Right atrium auricular region (tissue), 2 donors: Measurements from ENCODE around the gene GDI2. TPM values are rescaled to one million over a fixed set of nuclear protein-coding genes. Genes with fewer than 3 reads are reported as not detected.
A peak's percentile ranks its signal among the peaks of the same experiment; 100 is the strongest.

Experiments
- DNase-seq: peaks from one replicate; pipeline ENCODE4 v3.0.0-alpha.2; 2019; ENCODE audit warnings: low spot score
- H3K27ac ChIP-seq, 2 donors: fragments of 200-600 bp; sonication (generic); 1 replicate in 1 of 2; 2 replicates in 1 of 2; pipeline ENCODE4 v1.5.1; 2016 to 2019
- H3K27me3 ChIP-seq, 2 donors: fragments of 200-600 bp; sonication (generic); one replicate each; pipeline versions ENCODE4 v1.5.1 to v1.6.0; 2017 to 2019
- H3K36me3 ChIP-seq: fragments of 200-600 bp; sonication (generic); one replicate; pipeline ENCODE4 v1.5.1; 2016
- H3K4me1 ChIP-seq, 2 donors: fragments of 200-600 bp; sonication (generic); one replicate each; pipeline versions ENCODE4 v1.5.1 to v1.6.0; 2017 to 2019
- H3K4me3 ChIP-seq, 2 donors: fragments of 200-600 bp; sonication (generic); 1 replicate in 1 of 2; 2 replicates in 1 of 2; pipeline ENCODE4 v1.5.1; 2017 to 2019; ENCODE audit warnings: mild to moderate bottlenecking in 1 of 2, moderate library complexity in 1 of 2
- H3K9me3 ChIP-seq, 2 donors: fragments of 200-600 bp; sonication (generic); one replicate each; pipeline ENCODE4 v1.5.1; 2019
- total RNA-seq, 2 donors: library from RNA; depleted of rRNA; stranded (reverse); fragments of >200 nt; gene quantifications; one replicate each; pipeline ENCODE4 v1.1.0, GENCODE V29; 2016
- TF ChIP-seq, protein P1 (sequence below), 2 donors: fragments of 200-600 bp; sonication (generic); IDR thresholded peaks; one replicate each; pipeline ENCODE4 v1.5.1; 2019; ENCODE audit warnings: antibody characterized with exemption in 2 of 2

The GDI2 gene
- total RNA-seq, 2 donors from 2014 or later: 117 to 124 TPM

DNA sequence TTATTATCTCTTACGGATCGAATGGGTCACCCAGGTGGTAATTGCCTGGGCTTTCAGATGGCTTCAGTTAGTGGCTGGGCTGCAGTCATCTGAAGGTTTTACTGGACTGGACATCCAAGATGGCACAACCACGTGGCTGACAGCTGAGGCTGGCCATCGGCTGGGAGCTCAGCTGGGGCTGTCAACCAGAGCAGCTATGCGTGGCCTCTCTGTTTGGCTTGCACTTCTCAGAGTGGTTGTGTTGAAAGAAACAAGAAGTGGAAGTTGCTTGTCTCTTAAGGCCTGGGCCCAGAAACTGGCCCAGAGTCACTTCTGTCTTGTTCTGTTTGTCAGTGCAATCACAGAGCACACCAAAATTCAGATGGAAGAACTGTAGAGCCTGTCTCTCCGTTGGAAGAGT, 5.7 kb upstream of the GDI2 start:
- H3K27ac ChIP-seq: no peak overlapping the region
- no peak overlapping the region for H3K4me3 ChIP-seq
- no peaks in the 10 kb centered on the region for H3K27me3 ChIP-seq
- no peaks in the 10 kb centered on the region for H3K9me3 ChIP-seq
- no peak for DNase-seq
- TF ChIP-seq, protein P1, sequence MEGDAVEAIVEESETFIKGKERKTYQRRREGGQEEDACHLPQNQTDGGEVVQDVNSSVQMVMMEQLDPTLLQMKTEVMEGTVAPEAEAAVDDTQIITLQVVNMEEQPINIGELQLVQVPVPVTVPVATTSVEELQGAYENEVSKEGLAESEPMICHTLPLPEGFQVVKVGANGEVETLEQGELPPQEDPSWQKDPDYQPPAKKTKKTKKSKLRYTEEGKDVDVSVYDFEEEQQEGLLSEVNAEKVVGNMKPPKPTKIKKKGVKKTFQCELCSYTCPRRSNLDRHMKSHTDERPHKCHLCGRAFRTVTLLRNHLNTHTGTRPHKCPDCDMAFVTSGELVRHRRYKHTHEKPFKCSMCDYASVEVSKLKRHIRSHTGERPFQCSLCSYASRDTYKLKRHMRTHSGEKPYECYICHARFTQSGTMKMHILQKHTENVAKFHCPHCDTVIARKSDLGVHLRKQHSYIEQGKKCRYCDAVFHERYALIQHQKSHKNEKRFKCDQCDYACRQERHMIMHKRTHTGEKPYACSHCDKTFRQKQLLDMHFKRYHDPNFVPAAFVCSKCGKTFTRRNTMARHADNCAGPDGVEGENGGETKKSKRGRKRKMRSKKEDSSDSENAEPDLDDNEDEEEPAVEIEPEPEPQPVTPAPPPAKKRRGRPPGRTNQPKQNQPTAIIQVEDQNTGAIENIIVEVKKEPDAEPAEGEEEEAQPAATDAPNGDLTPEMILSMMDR (IDR thresholded peaks at IDR 0.05): no peak
- peaks cover 0 to 9% of the 10 kb centered on the region in 2 donors for H3K4me1 ChIP-seq
- H3K36me3 ChIP-seq: no peaks in the 10 kb centered on the region

DNA sequence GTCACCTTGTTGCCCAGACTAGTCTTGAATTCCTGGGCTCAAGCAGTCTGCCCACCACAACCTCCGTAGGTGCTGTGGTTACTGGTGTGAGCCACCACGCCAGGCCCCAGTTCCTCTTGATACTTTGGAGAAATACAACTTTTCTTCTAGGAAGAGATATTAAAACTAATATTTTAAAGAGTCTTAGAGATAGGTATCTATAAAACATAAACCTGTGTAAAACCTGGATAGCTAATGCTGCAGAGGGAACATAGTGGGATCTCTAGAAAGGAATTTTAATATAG, 4.8 kb upstream of the GDI2 start:
- Histone ChIP-seq H3K4me1 (peaks cover 0 to 10% of the 10 kb centered on the region in 2 donors), H3K36me3 (no peaks in the 10 kb centered on the region), H3K27me3 (no peaks in the 10 kb centered on the region), H3K9me3 (no peaks in the 10 kb centered on the region), H3K27ac (no peak overlapping the region), H3K4me3 (no peak overlapping the region)
- TF ChIP-seq, protein P1 (IDR thresholded peaks at IDR 0.05): no peak
- DNase-seq: no peak

DNA sequence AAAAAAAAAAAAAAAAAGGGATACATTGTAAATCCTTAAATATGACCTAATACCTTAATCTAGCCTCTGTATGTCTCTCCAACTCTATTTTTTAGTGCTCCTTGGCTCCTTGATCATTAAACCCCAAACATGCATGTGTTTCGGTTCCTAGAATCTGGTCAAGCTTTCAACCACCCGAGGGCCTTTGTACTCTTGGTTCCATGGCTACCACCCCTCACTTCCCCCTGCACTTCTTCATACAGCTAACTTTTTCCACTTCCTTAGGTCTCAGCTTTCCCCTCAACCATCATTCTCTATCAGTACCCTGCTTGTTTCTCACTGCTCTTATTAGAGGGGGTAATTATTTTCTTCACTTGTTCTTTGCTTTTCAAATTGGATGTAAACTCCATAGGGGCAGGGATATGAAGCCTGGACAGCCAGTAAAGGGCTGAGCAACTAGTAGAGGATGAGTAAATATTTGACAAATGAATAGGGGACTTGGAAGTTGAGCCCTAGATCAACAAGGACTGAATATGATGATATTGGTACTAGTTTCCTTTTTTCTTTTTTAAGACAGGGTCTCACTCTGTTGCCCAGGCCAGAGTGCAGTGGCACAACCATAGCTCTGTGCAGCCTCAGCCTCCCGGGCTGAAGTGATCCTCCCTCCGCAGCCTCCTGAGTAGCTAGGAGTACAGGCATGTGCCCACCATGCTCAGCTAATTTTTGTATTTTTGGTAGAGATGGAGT, 4.3 kb upstream of the GDI2 start:
- TF ChIP-seq, protein P1 (IDR thresholded peaks at IDR 0.05): no peak
- no peak overlapping the region for H3K27ac ChIP-seq
- no peaks in the 10 kb centered on the region for H3K27me3 ChIP-seq
- H3K4me1 ChIP-seq: peaks cover 0 to 10% of the 10 kb centered on the region in 2 donors
- H3K4me3 ChIP-seq: no peak overlapping the region
- DNase-seq: no peak
- no peaks in the 10 kb centered on the region for H3K9me3 ChIP-seq
- no peaks in the 10 kb centered on the region for H3K36me3 ChIP-seq

DNA sequence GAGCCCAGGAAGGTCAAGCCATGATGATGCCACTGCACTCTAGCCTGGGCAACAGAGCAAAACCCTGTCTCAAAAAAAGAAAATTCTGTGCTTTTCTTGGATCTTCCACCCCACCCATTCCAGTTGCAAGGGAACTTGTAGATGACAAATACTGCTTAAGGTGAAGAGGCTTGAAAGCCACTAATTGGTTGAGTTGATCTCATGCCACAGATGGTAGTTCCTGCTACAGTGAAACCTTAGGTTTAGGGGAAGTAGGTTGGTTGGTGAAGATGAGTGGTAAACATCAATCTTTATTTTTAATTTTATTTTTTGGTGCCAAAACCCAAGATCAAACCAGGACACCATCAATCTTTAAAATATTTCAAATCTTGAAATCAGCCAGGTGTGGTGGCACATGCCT, 2.9 kb upstream of the GDI2 start:
- Histone ChIP-seq H3K36me3 (no peaks in the 10 kb centered on the region), H3K4me3 (no peak overlapping the region), H3K9me3 (no peaks in the 10 kb centered on the region), H3K27me3 (no peaks in the 10 kb centered on the region), H3K27ac (no peak overlapping the region), H3K4me1 (peaks cover 0 to 18% of the 10 kb centered on the region in 2 donors)
- DNase-seq: no peak
- TF ChIP-seq, protein P1 (IDR thresholded peaks at IDR 0.05): no peak

DNA sequence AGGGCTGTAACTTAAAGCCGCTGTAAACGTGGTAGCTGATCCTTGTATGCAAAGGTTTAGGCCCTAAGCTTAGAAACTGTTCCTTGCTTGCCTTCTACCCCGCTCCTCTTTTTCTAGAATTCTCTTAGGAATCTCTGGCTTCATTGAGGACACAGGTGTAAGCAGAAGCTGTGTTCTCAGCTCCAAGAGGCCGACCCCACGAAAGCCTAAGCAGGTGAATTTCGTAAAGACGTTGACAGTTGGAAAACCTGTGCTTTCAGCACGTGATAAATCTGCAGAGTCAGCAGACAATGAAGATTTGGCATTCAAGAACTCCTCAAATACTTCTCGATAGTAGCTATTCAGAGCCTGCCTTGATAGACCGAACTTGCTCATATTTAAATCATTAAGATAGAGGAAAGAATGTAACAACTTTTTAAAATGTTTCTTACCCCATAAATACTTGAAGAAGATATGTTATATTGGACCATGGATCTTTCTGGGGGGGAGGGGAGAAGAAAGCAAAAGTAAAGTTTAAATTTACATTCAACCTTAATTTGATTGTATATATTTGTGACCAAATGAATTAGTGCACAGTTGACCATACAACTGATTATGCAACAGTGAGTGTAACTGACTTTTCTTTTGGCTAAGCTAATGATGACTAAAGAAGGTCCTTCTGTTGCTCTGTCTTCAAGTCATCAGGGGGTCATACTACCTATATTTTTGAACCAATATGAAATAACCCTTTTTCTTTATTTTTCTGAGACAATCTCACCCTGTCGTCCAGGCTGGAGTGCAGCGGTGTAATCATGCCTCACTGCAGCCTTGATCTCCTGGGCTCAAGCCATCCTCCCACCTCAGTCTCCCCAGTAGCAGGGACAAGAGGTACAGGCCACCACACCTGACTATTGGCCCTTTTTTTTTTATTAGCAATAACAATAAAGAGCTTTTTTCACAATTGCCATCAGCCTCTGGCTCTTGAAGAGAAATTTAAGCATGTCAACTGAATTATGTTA, 1.2 kb upstream of the GDI2 start:
- H3K27me3 ChIP-seq: no peaks in the 10 kb centered on the region
- H3K4me1 ChIP-seq: peaks cover 0 to 35% of the 10 kb centered on the region in 2 donors
- peak overlapping the region; percentile 98 to 99 for H3K27ac ChIP-seq
- no peak for DNase-seq
- no peaks in the 10 kb centered on the region for H3K36me3 ChIP-seq
- no peaks in the 10 kb centered on the region for H3K9me3 ChIP-seq
- TF ChIP-seq, protein P1 (IDR thresholded peaks at IDR 0.05): no peak
- peak overlapping the region; percentile 87 to 95 for H3K4me3 ChIP-seq
